Measurements from ENCODE around the gene SEPTIN12.
"Not testable (repeated sequence)": the region's sequence is repeated elsewhere in the genome, so short reads cannot be mapped to it uniquely, and the experiment has no call there.

Gene SEPTIN12

DNA sequence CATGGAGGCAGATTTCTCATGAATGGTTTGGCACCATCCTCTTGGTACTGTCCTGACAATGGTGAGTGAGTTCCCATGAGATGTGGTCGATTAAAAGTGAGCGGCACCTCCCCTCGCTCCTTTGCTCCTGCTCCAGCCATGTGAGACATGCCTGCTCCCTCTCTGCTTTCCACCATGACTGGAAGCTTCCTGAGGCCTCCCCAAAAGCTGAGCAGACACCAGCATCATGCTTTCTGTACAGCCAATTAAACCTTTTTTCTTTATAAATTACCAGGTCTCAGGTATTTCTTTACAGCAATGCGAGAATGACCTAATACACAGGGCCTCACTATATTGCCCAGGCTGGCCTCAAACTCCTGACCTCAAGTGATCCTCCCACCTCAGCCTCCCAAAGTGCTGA, 33.3 kb downstream of the SEPTIN12 start:
- DNase-seq (ENCODE audit: low read depth in 2 of 2): no peak

DNA sequence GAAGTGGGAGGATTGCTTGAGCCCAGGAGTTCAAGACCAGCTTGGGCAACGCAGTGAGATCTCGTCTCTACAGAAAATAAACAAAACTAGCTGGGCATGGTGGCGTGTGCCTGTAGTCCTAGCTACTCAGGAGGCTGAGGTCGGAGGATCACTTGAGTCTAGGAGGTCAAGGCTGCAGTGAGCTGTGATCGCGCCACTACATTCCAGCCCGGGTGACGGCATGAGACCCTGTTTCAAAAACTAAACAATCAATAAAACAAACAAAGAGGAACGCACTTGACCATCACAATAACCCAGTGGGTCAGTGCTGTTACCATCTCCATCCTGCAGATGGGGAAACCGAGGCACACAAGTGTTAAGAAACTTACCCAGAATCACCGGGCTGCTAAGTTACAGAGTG, 34.9 kb downstream of the SEPTIN12 start:
- no peak for DNase-seq (ENCODE audit: low read depth in 2 of 2)

DNA sequence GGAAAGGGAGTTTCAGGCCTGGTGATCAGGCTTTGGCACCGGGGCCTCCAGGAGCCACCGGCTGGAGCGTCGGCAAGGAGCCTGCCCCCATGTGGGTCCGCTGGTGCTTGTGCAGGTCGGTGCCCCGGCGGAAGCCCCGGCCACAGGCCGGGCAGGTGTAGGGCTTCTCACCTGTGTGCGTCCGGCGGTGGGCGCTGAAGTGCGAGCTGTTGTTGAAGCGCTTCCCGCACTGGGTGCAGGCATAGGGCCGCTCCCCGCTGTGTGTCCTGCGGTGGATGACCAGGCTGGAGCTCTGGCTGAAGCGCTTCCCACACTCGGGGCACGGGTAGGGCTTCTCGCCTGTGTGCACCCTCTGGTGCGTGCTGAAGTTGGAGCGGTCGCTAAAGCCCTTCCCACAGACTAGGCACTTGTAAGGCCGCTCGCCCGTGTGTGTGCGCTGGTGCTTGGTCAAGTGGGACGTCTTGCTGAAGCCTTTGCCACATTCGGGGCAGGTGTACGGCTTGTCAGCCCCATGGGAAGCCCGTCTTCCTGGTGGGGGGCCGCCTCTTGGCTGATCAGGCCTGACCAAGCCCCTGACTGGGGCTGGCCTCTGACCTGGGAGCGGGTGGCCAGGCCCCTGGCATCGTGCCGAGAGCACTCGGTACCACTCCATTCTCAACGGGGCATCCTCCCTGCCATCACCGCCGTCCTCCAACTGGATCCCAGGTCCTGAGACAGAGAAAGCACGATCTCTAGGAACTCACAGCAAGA, 35.6 kb downstream of the SEPTIN12 start:
- no peak for DNase-seq (ENCODE audit: low read depth in 2 of 2)

DNA sequence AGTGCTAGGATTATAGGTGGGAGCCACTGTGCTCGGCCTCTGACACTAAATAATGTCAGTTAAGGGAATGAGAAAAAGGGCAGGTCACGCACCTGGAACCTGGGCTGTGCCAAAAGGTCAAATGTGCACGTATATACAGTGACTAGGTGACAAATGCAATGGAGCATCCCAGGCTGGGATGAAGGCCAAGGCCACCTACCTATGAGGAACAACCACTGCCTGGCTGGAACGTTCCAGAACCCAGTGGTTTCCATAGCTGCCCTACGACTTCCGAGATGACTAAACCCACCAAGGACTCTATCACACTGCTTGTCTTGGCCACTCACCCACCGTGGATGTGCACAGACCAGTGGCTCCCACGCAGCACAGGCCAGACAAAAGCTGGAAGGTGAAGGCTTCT, 37.2 kb downstream of the SEPTIN12 start:
- DNase-seq (ENCODE audit: low read depth in 2 of 2): no peak

DNA sequence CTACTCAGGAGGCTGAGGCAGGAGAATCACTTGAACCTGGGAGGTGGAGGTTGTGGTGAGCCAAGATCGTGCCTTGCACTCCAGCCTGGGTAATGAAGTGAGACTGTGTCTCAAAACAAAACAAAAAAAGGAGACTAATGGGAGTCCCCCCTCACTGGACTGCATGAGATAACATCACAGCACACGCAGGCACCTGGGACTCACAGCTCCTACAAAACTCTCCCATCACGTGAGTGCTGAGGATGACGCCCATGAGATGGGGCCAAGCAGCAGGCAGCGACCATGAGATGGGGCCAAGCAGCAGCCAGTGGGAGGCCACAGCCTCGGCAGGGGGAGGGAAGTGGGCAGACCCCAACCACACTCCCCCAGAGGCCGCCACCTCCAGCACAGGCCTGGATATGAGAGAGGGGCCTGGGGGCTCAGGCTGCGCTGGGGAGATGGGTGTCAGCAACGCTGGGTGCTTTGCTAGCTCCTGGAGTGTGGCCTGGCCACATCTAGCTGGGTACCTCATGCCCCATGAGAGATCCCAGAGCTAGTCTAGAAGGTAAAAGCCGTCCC, 38.4 kb downstream of the SEPTIN12 start:
- DNase-seq (ENCODE audit: low read depth in 2 of 2): no peak

DNA sequence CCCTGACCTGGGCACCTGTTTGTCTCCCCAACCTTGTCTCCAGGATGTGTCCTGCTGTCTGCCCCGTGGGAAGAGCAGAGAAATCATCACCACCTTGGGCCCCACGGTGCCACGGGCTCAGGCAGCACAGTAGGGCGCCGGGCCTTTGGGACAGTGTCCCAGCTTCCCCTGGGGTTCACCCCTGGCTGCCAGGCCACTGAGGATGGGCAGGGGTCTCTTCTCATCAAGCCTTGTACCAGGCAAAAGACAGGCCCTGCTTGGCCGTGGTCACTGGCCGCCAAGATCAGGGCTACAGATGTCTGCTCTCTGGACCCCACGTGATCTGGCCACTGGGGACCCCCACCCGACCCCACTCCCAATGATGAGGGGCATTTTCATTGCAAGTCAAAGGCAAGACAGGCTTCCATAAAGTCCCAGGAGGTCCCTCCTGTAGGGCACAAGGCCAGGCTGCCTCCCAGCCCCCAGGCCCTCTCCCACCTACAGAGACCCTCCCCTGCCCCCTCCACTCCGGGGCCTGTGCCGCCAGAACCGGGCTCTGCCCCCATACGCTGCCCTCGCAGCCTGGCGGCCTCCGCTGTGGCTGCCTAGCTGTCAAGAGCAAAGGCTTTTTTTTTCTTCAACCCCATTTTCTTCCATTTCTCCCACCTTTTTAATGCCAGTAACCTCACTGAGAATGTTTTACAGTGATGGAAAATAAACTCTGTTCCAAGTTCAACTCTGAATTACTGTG, 39.3 kb downstream of the SEPTIN12 start:
- DNase-seq (ENCODE audit: low read depth in 2 of 2): no peak

DNA sequence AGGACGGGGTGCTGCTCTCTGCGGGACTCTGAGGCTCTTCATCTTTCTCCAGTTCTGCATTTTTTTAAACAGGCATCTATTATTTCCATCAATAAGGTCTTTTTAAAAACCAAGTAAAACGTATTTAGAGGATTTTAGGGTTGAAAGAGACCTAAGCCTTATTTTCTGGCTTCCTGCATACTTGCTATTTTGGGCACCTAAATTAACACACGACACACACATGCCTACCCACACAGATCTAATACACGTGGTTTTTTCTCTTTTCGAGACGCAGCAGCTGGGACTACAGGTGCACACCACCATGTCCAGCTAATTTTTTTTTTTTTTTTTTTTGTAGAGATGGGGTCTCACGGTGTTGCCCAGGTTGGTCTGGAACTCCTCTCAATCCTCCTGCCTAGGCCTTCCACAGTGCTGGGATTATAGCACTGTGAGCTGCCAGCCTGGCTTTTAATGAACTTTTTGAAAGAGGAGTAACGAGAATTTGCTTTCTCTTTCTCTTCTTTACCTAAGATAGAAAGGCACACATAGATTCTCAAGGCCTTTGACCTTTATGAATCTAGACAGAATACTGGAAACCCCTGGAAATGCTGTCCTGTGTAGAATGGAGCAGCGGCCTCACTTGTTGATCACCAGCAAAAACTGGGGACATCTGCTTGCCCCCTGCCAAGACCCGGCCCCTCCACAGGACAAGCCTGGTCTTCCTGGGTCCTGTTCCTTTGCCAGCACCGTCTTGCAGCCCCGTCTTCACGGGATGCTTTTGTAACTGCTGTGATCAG, 40.1 kb downstream of the SEPTIN12 start:
- DNase-seq (ENCODE audit: low read depth in 2 of 2): no peak

DNA sequence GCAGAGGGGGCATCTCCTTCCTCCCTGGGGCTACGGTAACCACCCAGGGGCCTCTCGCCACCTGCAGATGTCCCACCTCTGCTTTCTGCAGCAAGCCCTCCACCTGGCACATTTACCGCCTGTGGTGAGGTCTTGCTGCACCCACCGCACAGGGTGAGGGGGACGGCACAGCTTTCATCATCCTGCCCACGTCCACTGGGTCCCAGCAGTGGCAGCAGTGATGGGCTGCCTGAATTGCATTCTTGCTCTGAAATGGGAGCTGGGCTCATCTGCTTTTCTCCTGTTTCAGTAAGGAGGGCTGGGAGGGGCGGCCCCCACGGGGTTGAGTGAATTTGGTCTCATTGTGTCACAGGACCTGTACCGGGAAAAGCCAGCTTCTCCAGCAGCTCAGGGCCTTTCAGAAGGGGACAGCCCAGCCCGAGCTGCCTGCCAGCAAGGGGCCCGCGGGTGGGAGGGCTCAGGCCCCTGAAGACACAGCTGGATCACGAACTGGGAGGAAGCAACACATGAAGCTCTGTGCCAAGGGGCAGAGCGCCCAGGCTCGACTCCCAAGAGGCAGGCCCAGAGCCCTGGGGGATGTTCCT, 41.1 kb downstream of the SEPTIN12 start:
- DNase-seq (ENCODE audit: low read depth in 2 of 2): no peak

DNA sequence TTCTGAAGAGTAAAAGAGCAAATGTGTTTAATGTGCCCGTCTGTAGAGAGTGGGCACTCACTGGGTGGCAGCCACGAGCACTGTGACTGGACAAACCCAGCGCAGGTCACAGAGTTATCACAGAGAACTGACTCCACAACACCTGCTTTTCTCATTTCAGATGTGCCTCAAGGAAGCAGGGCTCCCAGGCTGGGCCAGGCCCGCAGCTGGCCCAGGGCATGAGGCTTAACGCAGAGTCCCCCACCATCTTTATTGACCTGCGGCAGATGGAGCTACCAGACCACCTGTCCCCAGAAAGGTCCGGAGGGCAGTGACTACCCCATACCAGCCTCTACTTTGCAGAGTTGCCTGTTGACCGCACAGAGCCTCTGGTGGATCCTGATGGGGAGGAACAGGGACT, 41.9 kb downstream of the SEPTIN12 start:
- no peak for DNase-seq (ENCODE audit: low read depth in 2 of 2)

DNA sequence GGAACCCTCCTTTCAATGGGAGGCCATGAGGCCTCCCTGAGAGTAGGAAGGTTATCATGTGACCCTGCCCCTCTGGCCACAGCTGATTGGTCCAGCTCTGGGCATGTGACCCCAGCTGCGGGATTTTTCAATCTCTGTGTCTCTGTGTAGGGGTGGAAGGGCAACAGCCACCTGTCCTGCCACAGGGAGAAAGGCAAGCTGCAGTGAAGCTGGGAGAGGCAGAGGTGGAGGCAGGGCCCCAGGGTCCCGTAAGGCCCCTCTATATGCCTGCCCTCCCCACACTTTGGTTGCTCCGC, 42.9 kb downstream of the SEPTIN12 start:
- DNase-seq (ENCODE audit: low read depth in 2 of 2): no peak

DNA sequence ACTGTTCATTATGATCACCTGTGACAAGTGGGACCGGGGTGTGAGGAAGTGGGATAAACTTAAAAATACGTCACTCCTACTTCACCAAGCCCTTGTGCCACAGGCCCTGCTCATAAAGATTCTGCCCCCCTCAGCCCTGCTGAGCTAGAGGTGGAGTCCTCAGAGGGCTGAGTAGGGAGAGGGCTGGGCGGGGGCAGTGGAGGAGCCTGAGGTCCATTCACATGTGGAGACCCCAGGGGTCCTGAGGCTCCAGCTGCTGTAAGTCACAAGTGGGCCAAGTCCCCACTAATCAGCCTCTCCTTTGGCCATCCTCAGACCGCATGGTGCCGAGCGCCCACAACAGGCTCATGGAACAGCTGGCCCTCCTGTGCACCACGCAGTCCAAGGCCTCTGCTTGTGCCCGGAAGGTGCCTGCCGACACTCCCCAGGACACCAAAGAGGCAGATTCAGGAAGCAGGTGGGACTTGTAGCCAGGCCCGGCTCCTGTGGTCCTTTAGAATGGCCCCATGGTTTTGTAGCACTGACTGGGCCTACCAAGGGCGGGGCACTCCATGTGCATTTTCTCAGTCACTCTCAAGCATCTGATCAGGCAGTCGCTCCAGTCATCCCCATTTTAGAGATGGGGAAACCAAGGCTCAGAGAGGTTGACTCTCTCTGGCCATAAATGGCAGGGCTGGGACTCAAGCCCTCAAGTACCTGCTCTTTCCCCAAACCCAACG, 43.4 kb downstream of the SEPTIN12 start:
- DNase-seq (ENCODE audit: low read depth in 2 of 2): no peak

DNA sequence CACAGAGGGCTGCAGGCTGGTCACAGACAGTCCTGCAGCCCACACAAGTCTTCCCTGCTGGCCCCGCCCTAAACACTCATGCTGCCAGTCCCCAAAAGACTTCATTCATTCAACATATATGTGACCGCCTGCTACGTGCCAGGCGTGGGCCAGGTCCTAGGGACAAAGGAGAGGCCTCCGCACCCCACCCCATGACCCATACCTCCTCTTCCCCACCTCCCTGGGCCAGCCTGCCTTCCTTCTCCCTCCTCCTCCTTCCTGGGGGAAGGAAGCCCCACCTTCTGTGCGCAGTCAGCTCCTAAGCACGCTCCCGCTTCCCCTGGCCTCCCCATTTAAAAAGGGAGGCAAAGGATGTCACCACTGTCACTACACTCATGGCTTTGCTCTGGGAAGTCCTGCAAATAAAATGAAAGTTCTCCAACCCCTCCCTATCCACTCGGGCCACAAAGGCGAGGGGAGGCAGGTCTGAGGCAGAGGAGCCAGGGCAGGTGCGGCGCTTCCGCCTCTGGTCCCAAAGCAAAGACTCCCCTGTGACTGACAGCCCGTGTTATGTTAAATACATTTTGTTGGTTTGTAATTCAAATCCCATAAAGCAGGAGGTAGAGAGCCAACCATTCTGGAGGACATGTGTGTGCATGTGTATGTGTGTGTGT, 44.8 kb downstream of the SEPTIN12 start:
- no peak for DNase-seq (ENCODE audit: low read depth in 2 of 2)

DNA sequence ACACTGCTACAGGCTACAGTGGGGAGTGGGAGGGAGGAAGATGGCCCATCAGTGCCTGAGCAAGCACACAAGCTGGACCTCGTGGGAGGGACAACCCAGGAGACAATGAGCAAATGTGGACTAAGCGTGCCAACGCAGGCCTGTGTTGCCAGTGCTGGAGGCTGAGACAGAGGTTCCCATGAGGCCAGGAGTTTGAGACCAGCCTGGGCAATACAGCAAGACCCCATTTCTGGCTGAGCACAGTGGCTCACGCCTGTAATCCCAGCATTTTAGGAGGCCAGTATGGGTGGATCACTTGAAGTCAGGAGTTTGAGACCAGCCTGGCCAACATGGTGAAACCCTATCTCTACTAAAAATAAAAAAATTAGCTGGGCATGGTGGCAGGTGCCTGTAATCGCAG, 49.8 kb downstream of the SEPTIN12 start:
- DNase-seq (ENCODE audit: low read depth in 2 of 2): not testable (repeated sequence)

DNA sequence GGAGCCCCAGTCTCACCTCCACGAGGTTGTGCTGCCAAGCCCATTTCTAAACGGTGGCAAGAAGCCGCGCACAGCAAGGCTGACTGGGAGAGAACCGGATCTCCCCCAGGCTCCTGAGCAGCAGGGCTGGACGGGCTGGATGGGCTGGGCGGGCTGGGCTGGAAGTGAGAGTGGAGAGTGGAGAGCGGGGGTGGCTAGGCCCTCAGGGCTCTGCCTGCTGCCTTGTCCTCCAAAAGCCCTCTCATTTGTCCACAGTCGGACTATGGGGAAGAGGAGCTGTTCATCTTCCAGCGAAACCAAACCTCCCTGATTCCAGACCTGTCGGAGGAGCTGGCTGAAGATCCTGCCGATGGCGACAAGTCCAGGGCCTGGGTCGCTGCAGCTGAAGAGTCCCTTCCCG, 50.6 kb downstream of the SEPTIN12 start:
- DNase-seq (ENCODE audit: low read depth in 2 of 2): no peak

DNA sequence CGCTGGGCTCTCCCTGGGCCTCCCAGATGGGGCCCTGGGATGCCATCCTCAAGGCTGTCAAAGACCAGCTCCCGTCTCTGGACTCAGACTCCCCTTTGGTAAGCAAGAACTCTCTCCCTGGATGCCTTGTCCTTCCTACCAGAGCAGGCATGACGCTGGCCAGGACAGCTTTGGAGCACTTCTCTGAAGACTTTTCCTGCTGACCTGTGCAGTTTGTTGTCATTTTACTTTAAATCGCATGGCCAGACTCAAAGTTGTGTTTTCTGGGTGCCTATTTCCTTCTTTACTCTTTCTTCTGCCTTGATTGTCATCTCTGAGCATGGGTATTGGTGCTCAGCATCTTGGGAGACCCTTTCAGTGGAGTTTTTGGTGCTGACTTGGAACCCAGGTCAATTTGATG, 51.6 kb downstream of the SEPTIN12 start:
- no peak for DNase-seq (ENCODE audit: low read depth in 2 of 2)

DNA sequence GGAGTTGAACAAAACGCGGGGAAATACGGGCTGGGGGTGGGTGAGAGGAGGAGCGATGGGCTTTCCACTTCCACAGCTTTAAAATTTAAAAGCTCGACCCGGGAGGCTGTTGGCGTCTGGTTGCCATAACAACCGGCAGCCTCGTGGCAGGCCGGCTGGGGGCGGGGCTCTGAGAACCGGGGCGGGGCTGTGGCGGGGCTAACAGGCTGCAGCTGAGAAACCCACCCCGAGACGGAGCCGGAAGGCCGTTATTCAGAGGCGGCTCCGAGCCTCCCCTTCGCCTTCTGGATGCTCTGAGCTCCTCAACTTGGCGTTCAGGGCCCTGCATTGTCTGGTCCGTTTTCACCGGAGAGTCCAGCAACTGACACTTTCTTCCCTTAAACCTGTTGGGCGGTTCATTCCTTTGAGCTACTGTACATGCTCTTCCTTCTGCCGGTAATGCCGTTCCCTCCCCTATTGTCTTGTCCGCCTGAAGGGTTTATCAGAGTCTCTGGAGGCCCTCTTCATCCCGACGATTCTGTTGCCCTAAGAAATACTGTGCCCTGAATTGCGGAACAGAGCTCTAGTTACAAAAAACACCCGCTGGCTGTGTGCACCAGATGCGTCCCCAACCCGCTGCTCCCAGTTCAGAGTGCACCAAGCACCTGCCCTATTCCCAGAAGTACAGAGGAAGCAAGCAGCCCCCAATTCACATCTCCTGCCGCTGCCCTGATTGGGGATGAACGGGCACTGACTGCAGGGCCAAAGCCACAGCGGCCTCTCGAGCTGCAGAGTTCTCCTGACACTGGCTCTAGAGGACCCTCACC, 53.2 kb downstream of the SEPTIN12 start:
- peak; percentile 87 for DNase-seq (ENCODE audit: low read depth in 2 of 2)

DNA sequence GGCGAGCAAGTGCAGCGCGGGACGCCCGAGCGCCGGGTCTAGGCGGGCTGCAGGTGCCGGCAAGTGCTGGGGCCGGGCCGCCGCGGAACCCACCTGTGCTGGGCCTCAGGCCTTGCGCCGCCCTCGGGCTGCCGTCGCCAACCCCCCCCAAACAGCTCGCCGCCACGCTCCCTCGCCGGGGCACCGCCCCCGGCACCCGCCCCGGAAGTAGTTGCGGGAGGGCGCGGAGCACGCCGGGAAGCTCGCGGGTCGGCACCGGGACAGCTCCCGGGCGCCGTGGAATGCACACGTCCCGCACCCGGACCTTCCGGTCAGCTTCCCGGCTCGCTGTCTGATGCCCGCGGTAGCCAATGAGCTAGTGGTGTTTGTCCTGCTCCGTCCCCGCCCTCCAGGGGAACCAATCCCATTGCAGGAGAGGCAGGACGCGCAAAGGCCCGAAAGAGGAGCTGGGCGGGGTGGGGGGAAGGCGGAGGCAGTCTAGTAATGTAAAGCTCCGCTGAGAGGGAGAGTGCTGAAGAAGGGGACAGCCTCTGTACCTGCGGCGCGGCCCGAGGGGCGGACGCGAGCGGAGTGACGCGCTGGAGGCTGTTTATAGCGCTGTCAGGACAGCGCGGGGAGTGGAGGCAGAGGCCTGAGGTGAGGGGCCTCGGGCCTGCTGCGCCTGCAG, 53.9 kb downstream of the SEPTIN12 start, which contains the start of the genes ANKS3 and DNAAF8:
Gene ANKS3 (minus strand): TSS at position 209 of the 667 bp plus-strand sequence. CDS start 4,122 bp downstream, outside the sequence.
Gene DNAAF8 (plus strand): TSS at position 475 of the 667 bp plus-strand sequence. CDS start 1,978 bp downstream, outside the sequence.
- DNase-seq (ENCODE audit: low read depth in 2 of 2): peak; percentile 51 to 71

DNA sequence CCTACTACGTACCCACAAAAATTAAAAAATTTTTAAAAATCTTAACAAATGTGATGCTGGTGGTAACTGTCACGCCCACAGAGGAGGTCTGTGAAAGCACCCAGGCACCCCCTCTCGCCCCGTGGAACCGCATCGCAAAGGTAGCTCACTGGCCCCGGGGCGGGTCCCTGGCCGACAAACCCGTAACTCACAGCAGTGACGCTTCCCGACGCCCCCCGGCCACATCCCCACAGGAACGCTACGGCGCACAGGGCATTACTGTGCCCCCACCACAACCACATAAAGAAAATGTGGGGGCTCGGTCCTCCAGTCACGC, 54.4 kb downstream of the SEPTIN12 start:
- no peak for DNase-seq (ENCODE audit: low read depth in 2 of 2)

DNA sequence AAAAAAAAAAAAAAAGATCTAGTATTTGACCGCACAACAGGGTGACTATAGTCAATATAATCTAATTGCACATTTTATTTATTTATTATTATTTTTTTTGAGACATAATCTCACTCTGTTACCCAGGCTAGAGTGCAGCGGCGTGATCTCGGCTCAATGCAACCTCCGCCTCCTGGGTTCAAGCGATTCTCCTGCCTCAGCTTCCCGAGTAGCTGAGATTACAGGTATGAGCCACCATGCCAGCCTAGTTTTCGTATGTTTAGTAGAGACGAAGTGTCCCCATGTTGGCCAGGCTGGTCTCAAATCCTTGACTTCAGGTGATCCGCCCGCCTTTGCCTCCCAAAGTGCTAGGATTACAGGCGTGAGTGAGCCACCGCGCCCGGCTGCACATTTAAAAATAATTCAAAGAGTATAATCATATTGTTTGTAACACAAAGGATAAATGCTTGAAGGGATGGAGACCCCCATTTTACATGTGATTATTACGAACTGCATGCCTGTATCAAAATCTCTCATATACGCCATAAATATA, 54.9 kb downstream of the SEPTIN12 start:
- no peak for DNase-seq (ENCODE audit: low read depth in 2 of 2)

All from stimulated activated CD8-positive, alpha-beta memory T cell treated with anti-CD3 and anti-CD28 coated beads, Interleukin-15, amount 100 ng/mL, for 4 hours (primary cell).